Osteoblast (primary cell): ENCODE results near the gene DICER1. TPM values are rescaled to one million over a fixed set of nuclear protein-coding genes. Genes with fewer than 3 reads are reported as not detected.

Experiments used
- DNase-seq: peaks from one replicate; pipeline ENCODE4 v3.0.0; 2011; ENCODE audit warnings: low spot score, mixed read lengths; ENCODE audit not compliant: insufficient read length; ENCODE audit errors: missing footprints
- H2AFZ ChIP-seq: 2 replicates; pipeline ENCODE4 v1.6.0; 2011; ENCODE audit warnings: mild to moderate bottlenecking, low read length
- H3K27ac ChIP-seq: 2 replicates; pipeline ENCODE4 v1.5.1; 2011; ENCODE audit warnings: mild to moderate bottlenecking, low read depth, low read length, moderate library complexity
- H3K27me3 ChIP-seq: 2 replicates; pipeline ENCODE4 v1.6.0; 2012; ENCODE audit warnings: mild to moderate bottlenecking, control low read depth, inconsistent platforms, low read length, moderate library complexity; ENCODE audit not compliant: insufficient read depth
- H3K36me3 ChIP-seq: 2 replicates; pipeline ENCODE4 v1.5.1; 2011; ENCODE audit warnings: mild to moderate bottlenecking, low read length, control low read depth, moderate library complexity; ENCODE audit not compliant: insufficient read depth
- H3K4me1 ChIP-seq: 2 replicates; pipeline ENCODE4 v1.5.1; 2011; ENCODE audit warnings: mild to moderate bottlenecking, low read length, control low read depth, moderate library complexity; ENCODE audit not compliant: insufficient read depth
- H3K4me2 ChIP-seq: 2 replicates; pipeline ENCODE4 v1.6.0; 2011; ENCODE audit warnings: mild to moderate bottlenecking, low read length; ENCODE audit not compliant: insufficient read depth
- H3K4me3 ChIP-seq: fragments of 200-600 bp; sonication (generic); 3 replicates; pipeline ENCODE4 v1.5.1; 2012; ENCODE audit warnings: mild to moderate bottlenecking, low read length, inconsistent platforms; ENCODE audit not compliant: insufficient read depth
- H3K79me2 ChIP-seq: 2 replicates; pipeline ENCODE4 v1.6.0; 2012; ENCODE audit warnings: mild to moderate bottlenecking, low read length, control low read depth, inconsistent platforms; ENCODE audit not compliant: insufficient read depth
- H3K9me3 ChIP-seq: 2 replicates; pipeline ENCODE4 v1.5.1; 2011; ENCODE audit warnings: low read depth, low read length, control low read depth
- H4K20me1 ChIP-seq: 2 replicates; pipeline ENCODE4 v1.6.0; 2012; ENCODE audit warnings: mild to moderate bottlenecking, low read length, control low read depth; ENCODE audit not compliant: insufficient read depth
- total RNA-seq: library from RNA; depleted of rRNA; stranded (reverse); fragments of >200 nt; gene quantifications from 2 replicates; pipeline ENCODE4 v1.2.3, GENCODE V29; 2012
- TF ChIP-seq, protein P1 (sequence below): IDR thresholded peaks from 2 replicates; pipeline ENCODE4 v1.5.1; 2011; ENCODE audit warnings: mild to moderate bottlenecking, low read depth, low read length, moderate library complexity; ENCODE audit errors: extremely low read depth

DICER1 gene
- total RNA-seq, 1 donor = 53.6 TPM

DNA sequence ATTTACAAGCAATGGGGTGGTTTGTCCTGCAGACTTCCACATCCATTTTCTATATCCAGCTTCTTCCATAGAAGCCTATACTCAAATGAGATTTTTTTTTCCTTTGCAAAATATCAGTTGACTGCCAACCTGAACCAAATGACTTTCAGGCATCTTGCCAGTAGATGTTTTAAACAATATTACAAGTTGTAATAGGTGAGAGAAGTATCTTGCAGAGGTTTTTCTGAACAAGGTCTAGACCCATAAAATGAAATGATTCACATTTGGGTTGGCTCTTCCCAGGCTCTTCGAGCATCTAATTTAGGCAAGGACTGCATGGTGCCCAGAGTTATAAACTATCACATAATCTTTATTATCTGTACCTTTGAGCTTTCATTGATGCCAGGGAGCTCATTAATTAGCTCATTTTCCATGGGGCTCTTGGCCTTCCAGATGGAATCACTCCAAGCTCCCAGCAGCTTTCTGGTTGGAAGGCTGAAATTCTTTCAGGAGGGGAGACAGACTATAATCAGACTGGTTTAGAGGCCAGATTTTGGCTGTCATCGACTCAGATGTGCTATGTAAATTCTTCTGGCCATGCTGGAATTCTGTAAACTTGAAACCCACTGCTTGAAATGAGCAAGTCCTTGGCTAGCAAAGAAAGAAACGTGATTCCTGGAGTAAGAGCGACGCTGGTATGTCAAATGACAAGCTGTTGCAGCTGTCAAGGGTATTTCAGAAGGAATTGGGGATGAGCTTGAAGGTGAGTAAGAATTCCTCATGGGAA is 32.2 kb upstream of the DICER1 start:
- H3K79me2 ChIP-seq = no peaks in the 10 kb centered on the region
- H3K36me3 ChIP-seq = no peaks in the 10 kb centered on the region
- peaks cover 2% of the 10 kb centered on the region for H3K27me3 ChIP-seq
- DNase-seq = peak; percentile 62
- no peak overlapping the region for H3K4me3 ChIP-seq
- H3K9me3 ChIP-seq = no peaks in the 10 kb centered on the region
- H2AFZ ChIP-seq = no peak overlapping the region
- TF ChIP-seq, protein P1, sequence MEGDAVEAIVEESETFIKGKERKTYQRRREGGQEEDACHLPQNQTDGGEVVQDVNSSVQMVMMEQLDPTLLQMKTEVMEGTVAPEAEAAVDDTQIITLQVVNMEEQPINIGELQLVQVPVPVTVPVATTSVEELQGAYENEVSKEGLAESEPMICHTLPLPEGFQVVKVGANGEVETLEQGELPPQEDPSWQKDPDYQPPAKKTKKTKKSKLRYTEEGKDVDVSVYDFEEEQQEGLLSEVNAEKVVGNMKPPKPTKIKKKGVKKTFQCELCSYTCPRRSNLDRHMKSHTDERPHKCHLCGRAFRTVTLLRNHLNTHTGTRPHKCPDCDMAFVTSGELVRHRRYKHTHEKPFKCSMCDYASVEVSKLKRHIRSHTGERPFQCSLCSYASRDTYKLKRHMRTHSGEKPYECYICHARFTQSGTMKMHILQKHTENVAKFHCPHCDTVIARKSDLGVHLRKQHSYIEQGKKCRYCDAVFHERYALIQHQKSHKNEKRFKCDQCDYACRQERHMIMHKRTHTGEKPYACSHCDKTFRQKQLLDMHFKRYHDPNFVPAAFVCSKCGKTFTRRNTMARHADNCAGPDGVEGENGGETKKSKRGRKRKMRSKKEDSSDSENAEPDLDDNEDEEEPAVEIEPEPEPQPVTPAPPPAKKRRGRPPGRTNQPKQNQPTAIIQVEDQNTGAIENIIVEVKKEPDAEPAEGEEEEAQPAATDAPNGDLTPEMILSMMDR = no peak
- H3K4me1 ChIP-seq = peaks cover 6% of the 10 kb centered on the region
- no peak overlapping the region for H3K4me2 ChIP-seq
- no peaks in the 10 kb centered on the region for H4K20me1 ChIP-seq
- no peak overlapping the region for H3K27ac ChIP-seq

- Histone ChIP-seq H3K36me3 (no peaks in the 10 kb centered on the region), H3K79me2 (no peaks in the 10 kb centered on the region)
- TF ChIP-seq, protein P1 = no peak
Measured at GRCh38 chr14:95188380-95188779, 31.1 kb upstream of the DICER1 start.

GRCh38 chr14:95185767-95186392 is 28.6 kb upstream of the DICER1 start:
- Histone ChIP-seq H2AFZ (peak overlapping the region; percentile 10), H3K9me3 (no peaks in the 10 kb centered on the region), H3K4me2 (no peak overlapping the region), H3K27ac (no peak overlapping the region), H3K36me3 (no peaks in the 10 kb centered on the region), H3K79me2 (no peaks in the 10 kb centered on the region), H4K20me1 (no peaks in the 10 kb centered on the region), H3K4me3 (no peak overlapping the region), H3K4me1 (peaks cover 11% of the 10 kb centered on the region), H3K27me3 (no peaks in the 10 kb centered on the region)
- no peak for DNase-seq
- TF ChIP-seq, protein P1 = no peak

More at GRCh38 chr14:95188380-95188779, 31.1 kb upstream of the DICER1 start:
- H3K4me3 ChIP-seq = no peak overlapping the region
- H3K27me3 ChIP-seq = peaks cover 2% of the 10 kb centered on the region
- no peaks in the 10 kb centered on the region for H4K20me1 ChIP-seq
- H3K27ac ChIP-seq = no peak overlapping the region
- H2AFZ ChIP-seq = no peak overlapping the region
- no peak overlapping the region for H3K4me2 ChIP-seq
- peaks cover 11% of the 10 kb centered on the region for H3K4me1 ChIP-seq
- H3K9me3 ChIP-seq = no peaks in the 10 kb centered on the region
- no peak for DNase-seq

DNA sequence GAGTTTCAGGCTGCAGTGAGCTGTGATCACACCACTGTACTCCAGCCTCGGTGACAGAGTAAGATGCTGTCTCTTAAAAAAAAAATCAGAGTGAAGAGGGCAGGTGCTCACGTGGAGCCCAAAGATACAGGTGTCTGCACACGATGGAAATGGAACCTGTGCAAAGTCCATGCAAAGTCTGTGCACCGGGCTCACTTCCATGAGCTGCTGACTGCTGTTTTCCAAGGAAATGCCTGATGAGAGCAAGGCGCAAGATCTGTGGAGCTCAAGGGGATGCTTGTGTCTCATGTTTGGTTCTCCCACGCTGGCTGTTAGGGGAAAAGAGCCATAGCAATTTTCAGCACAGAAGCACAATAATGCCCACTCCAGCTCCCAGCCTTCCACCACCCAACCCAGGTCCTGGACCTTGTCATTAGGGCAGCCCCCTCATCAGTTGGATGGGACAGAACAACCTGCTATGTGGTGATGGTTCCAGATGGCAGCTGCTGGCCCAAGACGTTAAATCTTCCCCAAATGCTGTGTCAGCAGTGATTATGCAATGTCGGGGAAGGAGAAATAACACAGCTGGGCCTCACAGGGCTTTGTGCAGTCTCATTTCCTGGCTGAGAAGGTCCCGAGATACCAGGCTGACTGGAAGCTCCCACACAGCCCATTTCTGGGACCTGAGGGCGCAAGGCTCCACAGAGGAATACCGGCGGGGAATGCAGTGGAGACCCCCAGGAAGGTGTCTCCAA is 27.9 kb upstream of the DICER1 start:
- DNase-seq = no peak
- H3K9me3 ChIP-seq = no peaks in the 10 kb centered on the region
- H3K36me3 ChIP-seq = no peaks in the 10 kb centered on the region
- H3K79me2 ChIP-seq = no peaks in the 10 kb centered on the region
- H3K4me1 ChIP-seq = peaks cover 11% of the 10 kb centered on the region
- no peak overlapping the region for H3K4me3 ChIP-seq
- no peak overlapping the region for H3K4me2 ChIP-seq
- no peaks in the 10 kb centered on the region for H3K27me3 ChIP-seq
- no peaks in the 10 kb centered on the region for H4K20me1 ChIP-seq
- H2AFZ ChIP-seq = peak overlapping the region; percentile 10
- no peak overlapping the region for H3K27ac ChIP-seq
- TF ChIP-seq, protein P1 = no peak
